Measurements from ENCODE around the gene SLC41A3. TPM values are rescaled to one million over a fixed set of nuclear protein-coding genes. Genes with fewer than 3 reads are reported as not detected.

Gene SLC41A3
- total and polyA plus RNA-seq, 2 of the 8 experiments (the other 6 are each of a cell fraction or from before 2014, with no cell fraction given), result 30.2 to 56.4 TPM

DNA sequence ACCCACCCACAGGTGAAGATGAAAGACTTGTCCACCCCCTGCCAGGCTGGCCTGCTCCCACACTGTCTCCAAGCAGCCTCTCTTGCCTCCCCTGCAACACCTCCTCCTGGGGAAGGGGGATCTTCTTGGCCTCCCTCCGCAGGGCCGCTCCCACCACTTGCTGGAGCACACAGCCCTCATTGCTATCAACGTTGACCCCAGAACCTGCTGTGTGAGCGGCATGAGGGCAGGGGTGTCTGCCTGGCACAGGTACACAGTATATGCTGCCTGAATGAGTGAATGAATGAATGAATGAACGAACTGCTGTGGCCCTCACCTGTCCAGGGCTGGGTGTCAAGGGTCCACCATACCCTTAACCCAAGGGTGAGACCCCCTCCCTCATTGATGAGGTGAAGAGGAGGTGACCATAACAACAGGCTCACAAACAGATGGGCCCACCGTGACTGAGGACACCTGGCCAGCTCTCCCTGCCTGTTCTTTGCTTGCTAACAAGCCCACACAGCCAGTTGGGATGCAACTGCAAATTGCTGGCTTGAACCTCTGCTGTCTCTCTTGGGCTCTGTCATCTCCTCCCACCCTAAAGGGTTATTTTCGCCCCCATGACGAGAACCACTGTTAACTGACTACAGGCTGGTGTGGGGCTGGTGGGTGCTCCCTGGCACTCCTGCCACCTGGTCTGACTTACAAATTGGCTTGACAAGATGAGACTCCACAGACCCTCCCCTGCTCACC lies 22.5 kb downstream of the SLC41A3 start:
- Histone ChIP-seq H4K8ac (ENCODE audit: extremely low read depth, insufficient read depth, low read length) (no peak overlapping the region; the same call in 1 of the 2 replicates), H3K18ac (ENCODE audit: extremely low read depth, low read length) (no peak overlapping the region), H3K14ac (ENCODE audit: insufficient read length) (no peak overlapping the region), H4K5ac (ENCODE audit: insufficient read length, low read depth, low read length) (no peak overlapping the region), H2AFZ (ENCODE audit: low read length) (no peak overlapping the region), H4K20me1 (replicated peaks in 1 of 2; ENCODE audit: control insufficient read depth in 1 of 2, insufficient read depth in 2 of 2, low read length in 2 of 2) (no peaks in the 10 kb centered on the region), H2BK15ac (ENCODE audit: low read length) (no peak overlapping the region), H3K23ac (ENCODE audit: insufficient read length) (no peak overlapping the region), H3K9me3 (ENCODE audit: insufficient read depth in 2 of 2, low read depth in 1 of 2, low read length in 1 of 2) (no peaks in the 10 kb centered on the region), H3K56ac (replicated peaks; ENCODE audit: insufficient read length, low read depth, low read length) (no peak overlapping the region), H2BK120ac (replicated peaks; ENCODE audit: low read depth, low read length) (no peak overlapping the region), H3K27me3 (replicated peaks in 1 of 4; ENCODE audit: control insufficient read depth in 3 of 4, extremely low read depth in 1 of 4, insufficient read depth in 3 of 4, low read length in 3 of 4) (no peaks in the 10 kb centered on the region), H2BK20ac (ENCODE audit: low read length) (no peak overlapping the region), H3K23me2 (ENCODE audit: low read depth, low read length) (no peaks in the 10 kb centered on the region), H3K79me1 (ENCODE audit: low read depth, low read length) (no peaks in the 10 kb centered on the region), H2AK5ac (ENCODE audit: low read depth, low read length) (no peak overlapping the region), H3K79me2 (ENCODE audit: control insufficient read depth in 1 of 2, insufficient read depth in 2 of 2, low read length in 2 of 2) (no peaks in the 10 kb centered on the region), H3K4me1 (replicated peaks in 1 of 4; ENCODE audit: control insufficient read depth in 3 of 4, insufficient read depth in 4 of 4, low read length in 3 of 4) (peaks cover 0 to 5% (median 2%) of the 10 kb centered on the region in 4 experiments; a peak in 4 of 7 replicates), H2BK5ac (ENCODE audit: low read depth, low read length) (no peak overlapping the region), H3K4me2 (ENCODE audit: insufficient read depth in 1 of 2, low read depth in 2 of 2, low read length in 2 of 2) (no peak overlapping the region), H3K27ac (ENCODE audit: low read depth, low read length) (no peak overlapping the region), H4K91ac (replicated peaks; ENCODE audit: insufficient read length, low read length) (no peak overlapping the region), H3K4ac (replicated peaks; ENCODE audit: insufficient read length, low read depth, low read length) (no peak overlapping the region), H3K36me3 (ENCODE audit: control insufficient read depth in 2 of 4, insufficient read depth in 4 of 4, low read length in 3 of 4) (no peaks in the 10 kb centered on the region), H3K4me3 (ENCODE audit: extremely low read depth in 1 of 4, insufficient read depth in 2 of 4, low read depth in 3 of 4, low read length in 4 of 4) (no peak overlapping the region), H3K9ac (replicated peaks in 1 of 4; ENCODE audit: extremely low read depth in 1 of 4, low read depth in 3 of 4, low read length in 3 of 4) (no peak overlapping the region), H2BK12ac (ENCODE audit: low read depth, low read length) (0 out of 2 replicates have a peak overlapping the region, but pooled peaks have one; percentile 52)
- 94% methylated on average over 8 of the region's 8 CpGs; no CpG with 5 or more reads in 1 of the 2 experiments for WGBS, 2 experiments (ENCODE audit: extremely low coverage in 1 of 2, insufficient coverage in 1 of 2, insufficient read length in 1 of 2, insufficient replicate concordance in 2 of 2, low coverage in 1 of 2, low lambda C conversion rate in 2 of 2, missing lambda C conversion rate in 1 of 2)
- DNase-seq (ENCODE audit: low read depth in 1 of 2, low spot score in 2 of 2), result no peak
- no peak for FAIRE-seq
- POLR2A ChIA-PET (ENCODE audit: partially characterized antibody), result no interaction called here
- CTCF ChIA-PET (ENCODE audit: partially characterized antibody), result interaction anchor here (0.7 to 1.0 kb wide), 2 partner anchors 39 to 126 kb away, joined by 3 read pairs; no protein-coding TSS in a partner anchor
- no peak for TF ChIP-seq ZNF274 (IDR thresholded peaks at IDR 0.05; ENCODE audit: borderline replicate concordance, extremely low read depth, low read length)
- TF ChIP-seq RXRA (IDR thresholded peaks at IDR 0.05; ENCODE audit: insufficient read depth, low read depth, low read length), result no peak
- no peak for TF ChIP-seq YY1 (IDR thresholded peaks at IDR 0.05; ENCODE audit: low read depth, low read length)
- no peak for TF ChIP-seq TAF1 (IDR thresholded peaks at IDR 0.05; ENCODE audit: low read depth, low read length)
- TF ChIP-seq, protein P1, sequence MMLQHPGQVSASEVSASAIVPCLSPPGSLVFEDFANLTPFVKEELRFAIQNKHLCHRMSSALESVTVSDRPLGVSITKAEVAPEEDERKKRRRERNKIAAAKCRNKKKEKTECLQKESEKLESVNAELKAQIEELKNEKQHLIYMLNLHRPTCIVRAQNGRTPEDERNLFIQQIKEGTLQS (IDR thresholded peaks at IDR 0.05; ENCODE audit: insufficient read depth, low read depth, low read length), result no peak
- TF ChIP-seq EP300 (IDR thresholded peaks at IDR 0.05; ENCODE audit: borderline replicate concordance in 1 of 2, low read depth in 2 of 2, low read length in 2 of 2), result no peak
- TF ChIP-seq MAFK (IDR thresholded peaks at IDR 0.05; ENCODE audit: low read depth, low read length), result no peak
- TF ChIP-seq POU5F1 (IDR thresholded peaks at IDR 0.05; ENCODE audit: low read depth, low read length), result no peak
- no peak for TF ChIP-seq CBX5 (IDR thresholded peaks at IDR 0.05; ENCODE audit: low read depth, low read length)
- no peak for TF ChIP-seq POLR2AphosphoS5 (IDR thresholded peaks at IDR 0.05; ENCODE audit: low read depth, low read length)
- no peak for TF ChIP-seq HDAC2 (IDR thresholded peaks at IDR 0.05; ENCODE audit: borderline replicate concordance in 1 of 2, low read depth in 2 of 2, low read length in 2 of 2)
